Suprapubic skin (tissue), 4 donors: ENCODE results near the gene NMNAT2.

Experiments used
- CTCF ChIP-seq, 2 donors: fragments of 200-600 bp in 1 of 2; fragments of 450-650 bp in 1 of 2; sonication (generic) in 1 of 2; IDR thresholded peaks; one replicate each; pipeline ENCODE4 v1.5.1; 2016 to 2019; ENCODE audit warnings: antibody characterized with exemption in 2 of 2, mild to moderate bottlenecking in 1 of 2, moderate library complexity in 1 of 2
- POLR2A ChIP-seq, 2 donors: fragments of 450-650 bp; IDR thresholded peaks; one replicate each; pipeline ENCODE4 v1.6.1; 2017; ENCODE audit warnings: antibody characterized with exemption in 2 of 2, mild to moderate bottlenecking in 2 of 2, moderate library complexity in 2 of 2
- POLR2AphosphoS5 ChIP-seq, 3 donors: sonication (generic); formaldehyde crosslinking; IDR thresholded peaks; one replicate each; pipeline ENCODE4 v1.6.1; 2017; ENCODE audit warnings: antibody characterized with exemption in 3 of 3

- TF ChIP-seq POLR2A (IDR thresholded peaks at IDR 0.05) (no peak), CTCF (IDR thresholded peaks at IDR 0.05) (no peak), POLR2AphosphoS5 (IDR thresholded peaks at IDR 0.05) (no peak)
Observed at GRCh38 chr1:183411091-183411490, 7.1 kb downstream of the NMNAT2 start.
